ENCODE data around the gene POP7. TPM values are rescaled to one million over a fixed set of nuclear protein-coding genes. Genes with fewer than 3 reads are reported as not detected.

Gene POP7
- total and polyA plus RNA-seq, 7 donors = 28.4 to 129 (median 44.4) TPM

DNA sequence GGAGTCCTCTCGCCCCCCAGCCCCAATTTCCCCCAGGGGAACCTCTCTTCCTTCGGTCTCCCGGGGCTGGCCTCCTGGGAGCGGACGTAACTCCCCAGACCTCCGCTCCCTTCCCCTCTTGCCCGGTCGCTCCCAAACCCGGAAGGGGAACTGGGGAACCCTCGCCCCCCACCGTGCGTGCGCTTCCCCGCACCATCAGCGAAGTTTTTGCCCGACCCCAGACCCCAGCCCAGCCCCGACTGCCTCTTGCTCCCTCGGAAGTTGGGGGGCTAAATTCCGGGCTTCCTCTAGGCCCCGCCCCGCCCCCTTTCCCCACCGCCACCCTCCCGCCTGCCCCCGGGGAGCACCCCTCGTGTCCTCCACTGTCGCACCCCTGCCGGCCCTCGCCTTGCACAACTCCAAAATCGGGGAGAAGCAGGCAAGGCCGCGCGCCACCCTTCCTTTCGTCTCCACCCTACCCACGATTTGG, 31.9 kb upstream of the POP7 start:
- TF ChIP-seq, protein P1, sequence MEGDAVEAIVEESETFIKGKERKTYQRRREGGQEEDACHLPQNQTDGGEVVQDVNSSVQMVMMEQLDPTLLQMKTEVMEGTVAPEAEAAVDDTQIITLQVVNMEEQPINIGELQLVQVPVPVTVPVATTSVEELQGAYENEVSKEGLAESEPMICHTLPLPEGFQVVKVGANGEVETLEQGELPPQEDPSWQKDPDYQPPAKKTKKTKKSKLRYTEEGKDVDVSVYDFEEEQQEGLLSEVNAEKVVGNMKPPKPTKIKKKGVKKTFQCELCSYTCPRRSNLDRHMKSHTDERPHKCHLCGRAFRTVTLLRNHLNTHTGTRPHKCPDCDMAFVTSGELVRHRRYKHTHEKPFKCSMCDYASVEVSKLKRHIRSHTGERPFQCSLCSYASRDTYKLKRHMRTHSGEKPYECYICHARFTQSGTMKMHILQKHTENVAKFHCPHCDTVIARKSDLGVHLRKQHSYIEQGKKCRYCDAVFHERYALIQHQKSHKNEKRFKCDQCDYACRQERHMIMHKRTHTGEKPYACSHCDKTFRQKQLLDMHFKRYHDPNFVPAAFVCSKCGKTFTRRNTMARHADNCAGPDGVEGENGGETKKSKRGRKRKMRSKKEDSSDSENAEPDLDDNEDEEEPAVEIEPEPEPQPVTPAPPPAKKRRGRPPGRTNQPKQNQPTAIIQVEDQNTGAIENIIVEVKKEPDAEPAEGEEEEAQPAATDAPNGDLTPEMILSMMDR (IDR thresholded peaks at IDR 0.05) = no peak
- peak overlapping the region; percentile 97 for H3K27ac ChIP-seq
- H3K27me3 ChIP-seq (ENCODE audit: insufficient read depth in 3 of 3, low read length in 2 of 3) = no peaks in the 10 kb centered on the region
- peak; percentile 66 to 84 for DNase-seq
- no peaks in the 10 kb centered on the region for H3K9me3 ChIP-seq
- H3K4me1 ChIP-seq = no peaks in the 10 kb centered on the region
- H3K36me3 ChIP-seq (ENCODE audit: insufficient read depth in 1 of 2, low read depth in 1 of 2) = peaks cover 0 to 28% of the 10 kb centered on the region in 2 donors
- ATAC-seq = peak in 3 of 4 donors; percentile 5 to 21 (median 7)
- WGBS, 3 donors = 0 to 2% (median 0%) methylated on average over 16 to 34 of the region's 34 CpGs
- H3K4me3 ChIP-seq = peak overlapping the region; percentile 92
- intact Hi-C loops (cut with DNase I) = loop anchor here (1.0 to 5.0 kb wide), 4 partner anchors 19 to 90 kb away; partner anchors contain the start of gene MOSPD3 (in 2 of the 2)

DNA sequence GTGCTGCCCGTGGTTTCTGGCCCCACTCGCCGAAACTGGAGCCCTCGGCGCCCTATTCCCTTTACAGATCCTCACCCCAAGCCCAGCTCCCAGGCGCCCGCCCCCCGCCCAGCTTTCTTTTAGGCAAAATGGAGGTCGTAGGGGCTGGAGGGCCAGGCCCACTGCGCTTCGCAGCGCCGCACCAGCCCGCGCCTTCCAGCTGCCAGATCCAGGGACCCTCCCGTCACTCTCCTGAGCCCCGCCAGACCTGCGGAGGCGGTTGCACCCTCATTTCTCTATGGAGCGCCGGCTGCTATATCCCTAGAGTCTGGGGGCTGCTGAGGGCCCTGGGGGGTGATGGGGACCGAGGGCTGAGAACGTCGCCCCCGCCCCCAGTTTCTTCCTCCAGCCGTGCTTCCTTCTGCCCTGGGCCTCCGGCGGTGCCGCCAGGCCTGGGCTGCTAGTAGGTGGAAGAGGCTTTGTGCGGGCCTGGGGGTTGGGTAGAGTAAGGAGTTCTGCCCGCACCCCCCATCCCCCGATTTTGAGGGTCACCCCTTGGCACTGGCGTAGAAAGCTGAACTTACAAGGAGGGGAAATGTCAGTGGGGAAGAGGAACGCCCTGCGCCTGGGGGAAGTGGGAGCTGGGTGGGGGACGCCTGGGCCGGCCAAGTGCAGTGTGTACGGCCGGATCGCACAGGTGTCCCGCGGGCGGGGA, 31.4 kb upstream of the POP7 start:
- intact Hi-C loops (cut with DNase I) = loop anchor here (1.0 to 5.0 kb wide), 5 partner anchors 18 to 90 kb away; partner anchors contain the start of genes MOSPD3 (in 2 of the 2), FBXO24 (in 1 of the 2) and LRCH4 (in 1 of the 2)
- Histone ChIP-seq H3K27ac (peak overlapping the region; percentile 97), H3K36me3 (ENCODE audit: insufficient read depth in 1 of 2, low read depth in 1 of 2) (peaks cover 0 to 34% of the 10 kb centered on the region in 2 donors), H3K9me3 (no peaks in the 10 kb centered on the region), H3K4me3 (peak overlapping the region; percentile 92), H3K4me1 (no peaks in the 10 kb centered on the region), H3K27me3 (ENCODE audit: insufficient read depth in 3 of 3, low read length in 2 of 3) (no peaks in the 10 kb centered on the region)
- ATAC-seq (peak in 2 of 4 donors; percentile 1 to 7), DNase-seq (peak in 1 of 2 donors; percentile 68)
- 0 to 1% (median 0%) methylated on average over 43 of the region's 43 CpGs for WGBS, 3 donors
- TF ChIP-seq, protein P1 (IDR thresholded peaks at IDR 0.05) = no peak

DNA sequence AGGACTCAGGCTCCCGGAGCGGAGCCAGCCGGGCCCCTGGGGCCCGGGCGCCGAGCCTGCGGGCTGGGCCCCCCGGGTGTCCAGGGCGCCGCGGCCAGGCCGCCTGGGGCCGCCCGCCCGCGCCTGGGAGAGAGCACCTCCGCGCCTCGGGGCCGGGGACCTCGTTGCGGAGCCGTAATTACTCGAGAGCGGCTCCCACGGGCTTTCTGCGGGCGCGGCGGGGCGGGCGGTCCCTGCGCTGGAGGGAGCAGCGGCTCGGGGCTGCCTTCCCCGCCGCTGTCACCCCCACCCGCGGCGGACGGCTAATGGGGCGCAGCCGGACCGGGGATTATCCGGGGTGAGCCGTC, 30.8 kb upstream of the POP7 start:
- peak overlapping the region; percentile 97 for H3K27ac ChIP-seq
- no peaks in the 10 kb centered on the region for H3K27me3 ChIP-seq (ENCODE audit: insufficient read depth in 3 of 3, low read length in 2 of 3)
- peaks cover 0 to 38% of the 10 kb centered on the region in 2 donors for H3K36me3 ChIP-seq (ENCODE audit: insufficient read depth in 1 of 2, low read depth in 1 of 2)
- intact Hi-C loops (cut with DNase I) = loop anchor here (2.0 to 5.0 kb wide), 2 partner anchors 18 to 88 kb away; partner anchors contain the start of genes FBXO24 (in 1 of the 2) and LRCH4 (in 1 of the 2)
- H3K4me1 ChIP-seq = no peaks in the 10 kb centered on the region
- no peak for DNase-seq
- TF ChIP-seq, protein P1 (IDR thresholded peaks at IDR 0.05) = no peak
- WGBS, 3 donors = 0 to 1% (median 0%) methylated on average over 22 to 46 of the region's 46 CpGs
- no peak for ATAC-seq
- no peaks in the 10 kb centered on the region for H3K9me3 ChIP-seq
- H3K4me3 ChIP-seq = peak overlapping the region; percentile 92

DNA sequence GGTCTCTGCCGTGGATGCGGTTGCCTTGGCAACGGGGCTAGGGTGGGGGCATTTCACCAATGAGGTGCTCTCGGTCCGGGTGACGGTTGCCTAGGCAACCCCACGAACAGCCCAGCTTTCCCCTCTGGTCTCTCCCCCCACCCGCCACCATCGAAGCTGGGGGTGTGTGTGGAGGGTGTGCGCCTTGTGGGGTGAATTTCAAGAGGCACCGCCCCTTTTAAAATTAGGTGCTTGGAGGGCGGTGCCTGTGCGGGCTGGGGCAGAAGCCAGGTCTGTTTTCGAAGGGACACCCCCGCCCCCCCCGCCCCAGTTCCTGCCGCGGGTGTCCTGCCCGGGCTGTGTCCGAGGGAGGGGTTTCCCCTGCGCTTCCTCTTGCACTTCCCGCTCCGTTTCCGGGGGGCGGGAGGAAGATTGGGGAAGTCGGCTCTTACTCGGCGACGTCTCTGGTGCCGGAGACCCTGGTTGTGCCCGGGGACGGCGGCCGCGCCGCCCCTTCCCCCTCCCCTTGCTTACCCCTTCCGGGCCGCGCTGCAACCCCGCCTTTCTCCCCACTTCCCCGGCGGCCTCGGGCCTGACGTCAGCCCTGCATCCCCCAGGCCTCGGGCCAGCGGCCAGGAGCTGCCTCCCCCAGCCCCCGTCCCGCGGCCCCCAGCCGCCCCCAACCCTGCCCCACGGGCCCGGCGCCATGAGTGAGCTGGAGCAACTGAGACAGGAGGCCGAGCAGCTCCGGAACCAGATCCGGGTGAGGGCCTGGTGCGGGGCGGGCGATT, 30.2 kb upstream of the POP7 start:
- ATAC-seq (peak in 3 of 4 donors; percentile 1 to 39 (median 25)), DNase-seq (peak; percentile 85 to 92)
- H3K27me3 ChIP-seq (ENCODE audit: insufficient read depth in 3 of 3, low read length in 2 of 3) = no peaks in the 10 kb centered on the region
- 2 to 7% (median 5%) methylated on average over 42 to 59 of the region's 59 CpGs for WGBS, 3 donors
- TF ChIP-seq, protein P1 (IDR thresholded peaks at IDR 0.05) = no peak
- H3K27ac ChIP-seq = peak overlapping the region; percentile 97
- no peaks in the 10 kb centered on the region for H3K9me3 ChIP-seq
- peak overlapping the region; percentile 92 for H3K4me3 ChIP-seq
- peaks cover 0 to 45% of the 10 kb centered on the region in 2 donors for H3K36me3 ChIP-seq (ENCODE audit: insufficient read depth in 1 of 2, low read depth in 1 of 2)
- intact Hi-C loops (cut with DNase I) = loop anchor here (2.0 to 5.0 kb wide), 2 partner anchors 17 to 88 kb away; partner anchors contain the start of genes FBXO24 (in 1 of the 2) and LRCH4 (in 1 of the 2)
- H3K4me1 ChIP-seq = no peaks in the 10 kb centered on the region
